HTERT RPE-1 (cell line): ENCODE data around the gene YBX2.
"Not testable (repeated sequence)": the region's sequence is repeated elsewhere in the genome, so short reads cannot be mapped to it uniquely, and the experiment has no call there.

ENCODE experiments used
- in situ Hi-C: fragments of 300-500 bp; cut with MboI; formaldehyde crosslinking; loops from 4 replicates; pipeline ENCODE4 v1.14.3; 2020; ENCODE audit warnings: low sequenced_read_pairs

The YBX2 gene

DNA sequence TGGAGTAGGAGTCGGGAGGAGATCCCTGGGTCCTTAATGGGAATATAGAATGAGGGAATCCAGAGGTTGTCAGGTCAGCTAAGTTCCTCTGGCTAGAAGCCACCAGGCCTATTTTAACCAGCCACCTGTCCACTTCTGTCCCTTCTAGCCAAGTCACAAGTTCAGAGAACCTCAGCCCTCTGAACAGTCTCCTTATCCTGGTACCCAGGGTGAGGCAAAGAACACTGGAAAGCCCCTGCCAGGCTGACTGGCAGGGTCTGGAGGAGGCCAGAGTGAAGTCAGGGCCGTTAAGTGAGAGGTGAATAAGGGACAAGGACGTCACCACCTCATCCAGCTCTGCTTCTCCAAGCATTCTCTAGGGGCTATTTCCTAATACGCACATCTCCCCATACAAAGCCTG, 45.6 kb downstream of the YBX2 start:
- in situ Hi-C loops, result no loop called here

DNA sequence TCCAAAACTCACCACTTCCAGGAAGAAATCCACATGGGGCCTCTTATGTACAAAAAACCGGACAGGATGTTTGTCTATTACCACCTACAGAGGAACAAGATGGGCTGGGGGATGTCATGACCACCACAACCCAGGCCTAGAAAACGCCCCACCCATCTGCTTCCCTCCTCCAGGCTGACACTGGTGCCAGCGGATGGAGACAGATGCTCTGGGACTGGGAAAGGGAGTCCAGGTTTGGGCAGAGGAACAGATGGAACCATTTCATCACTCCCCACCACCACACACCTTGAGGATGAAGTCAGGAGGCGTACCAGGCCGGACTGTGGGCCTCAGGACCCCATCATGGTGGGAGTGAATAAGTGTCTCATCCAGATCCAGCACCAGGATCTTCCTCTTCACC, 47.7 kb downstream of the YBX2 start:
- in situ Hi-C loops, result no loop called here

DNA sequence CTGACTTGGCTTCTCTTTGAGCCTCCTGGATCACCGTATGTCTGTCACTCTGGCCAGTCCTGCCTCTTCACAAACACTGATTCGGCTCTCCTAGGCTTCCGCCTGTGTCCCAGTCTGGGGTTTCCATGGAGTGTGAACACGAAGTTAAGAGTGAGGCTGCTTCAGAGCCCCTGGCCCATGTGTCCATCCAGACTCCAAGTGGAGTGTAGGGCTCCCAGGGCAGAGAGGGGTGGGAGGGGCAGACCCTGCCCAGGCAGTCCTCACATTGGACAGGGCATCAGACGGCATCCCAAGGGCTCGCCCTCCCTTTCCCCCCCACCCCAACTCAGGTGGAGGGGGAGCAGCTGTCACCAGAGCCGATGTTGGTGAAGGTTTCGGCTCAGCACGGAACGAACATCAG, 50.6 kb downstream of the YBX2 start:
- in situ Hi-C loops, result not testable (repeated sequence)

DNA sequence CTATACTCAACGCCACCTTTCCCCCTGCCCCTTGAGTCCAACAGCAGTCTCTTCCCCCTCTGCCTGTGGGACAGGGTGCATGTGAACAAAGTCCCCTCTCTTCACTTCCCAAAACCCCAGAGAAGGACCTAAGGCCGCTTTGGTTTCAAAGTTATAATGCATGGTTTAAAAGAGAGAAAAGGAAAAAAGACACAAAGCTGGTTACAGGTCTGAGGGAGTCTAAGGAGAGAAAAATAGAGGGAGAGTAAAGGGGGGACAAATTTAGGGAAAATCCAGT, 51.0 kb downstream of the YBX2 start:
- in situ Hi-C loops, result no loop called here

DNA sequence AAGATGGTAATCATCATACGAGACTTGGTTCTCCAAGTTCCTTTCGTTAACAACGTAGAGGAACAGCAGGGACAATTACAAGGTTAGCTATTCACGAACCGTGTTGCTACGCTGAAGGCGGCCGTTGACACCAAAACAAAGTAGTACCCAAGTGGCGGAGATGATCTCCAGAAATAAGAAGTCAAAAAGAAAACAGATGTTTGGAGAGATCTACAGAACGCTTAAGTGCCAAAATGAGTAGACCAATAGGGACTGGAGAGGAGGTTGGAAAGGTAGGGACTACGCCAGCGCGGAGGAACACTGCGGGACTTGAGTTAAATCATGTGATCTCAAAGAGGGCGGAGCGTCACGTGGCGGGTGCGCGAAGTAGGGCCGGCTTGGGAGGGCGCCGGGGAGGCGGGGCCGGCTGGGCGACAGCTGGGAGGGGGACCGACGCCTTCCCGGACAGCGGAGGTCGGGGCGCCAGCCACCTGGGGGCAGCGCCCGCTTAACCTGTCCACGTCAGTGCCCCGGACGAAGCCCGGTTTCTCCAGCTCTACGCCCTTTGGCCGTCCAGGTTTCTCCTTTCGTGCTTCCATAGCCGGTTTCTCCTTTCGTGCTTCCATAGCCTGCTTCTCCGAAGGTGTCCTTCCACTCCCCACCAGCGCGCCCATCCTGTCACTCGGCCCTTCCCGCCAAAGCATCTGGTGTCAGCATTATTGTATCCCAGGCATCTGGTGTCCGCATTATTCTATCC, 51.6 kb downstream of the YBX2 start:
- in situ Hi-C loops, result no loop called here

DNA sequence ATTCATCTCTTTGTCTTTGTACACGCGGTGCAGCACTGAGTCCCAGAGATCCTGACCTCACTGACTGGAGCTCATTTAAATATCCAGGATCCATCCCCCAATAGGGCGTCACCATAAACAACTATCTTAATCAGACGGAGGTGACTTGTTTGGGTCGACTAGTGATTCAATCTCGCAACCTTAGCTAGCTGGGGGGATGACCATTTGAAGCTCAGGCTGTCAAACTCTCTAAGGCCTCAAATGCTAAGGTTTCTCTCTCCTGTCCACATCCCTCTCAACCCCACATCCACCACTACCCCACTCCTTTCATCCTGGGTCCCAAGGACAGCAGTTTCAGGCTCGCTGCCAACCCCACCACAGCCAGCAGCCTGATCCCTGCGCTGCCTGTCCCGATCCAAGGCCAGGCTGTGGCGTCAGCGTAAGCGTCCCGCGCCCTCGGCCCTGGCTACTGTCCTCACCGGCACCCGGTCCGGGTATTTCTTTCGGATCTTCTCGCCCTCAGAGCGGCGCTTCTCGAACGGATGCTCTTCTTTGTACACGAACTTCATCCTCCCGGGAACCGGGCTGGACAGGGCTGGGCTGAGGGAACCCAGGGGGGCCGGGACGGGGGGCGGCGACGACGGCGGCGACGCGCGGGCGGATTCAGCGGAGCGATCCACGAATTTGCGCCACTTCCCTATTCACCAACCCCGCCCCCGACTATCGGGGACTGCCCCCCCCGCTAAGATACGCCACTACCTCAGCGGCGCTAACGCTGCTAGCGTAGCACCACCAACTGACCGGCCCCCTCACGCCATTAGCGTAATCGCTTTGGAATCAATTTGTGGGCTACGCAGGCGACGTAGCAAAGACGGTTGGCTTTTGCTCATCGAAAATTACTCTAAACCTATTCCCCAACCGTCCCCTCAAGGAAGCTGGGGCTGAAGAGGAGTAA, 52.4 kb downstream of the YBX2 start, which contains the start of gene GABARAP:
Gene GABARAP (minus strand): TSS at position 667 of the 934 bp plus-strand sequence. CDS start 119 bp downstream, at position 548.
- in situ Hi-C loops, result no loop called here

GRCh38 chr17:7241090-7241733, 53.2 kb downstream of the YBX2 start:
- in situ Hi-C loops, result no loop called here

GRCh38 chr17:7240375-7240774, 54.1 kb downstream of the YBX2 start:
- in situ Hi-C loops, result no loop called here

- in situ Hi-C loops, result no loop called here
Observed at GRCh38 chr17:7239091-7240027, 55.1 kb downstream of the YBX2 start, which contains the start of gene PHF23. PHF23 (minus strand) TSS chr17:7239457; CDS start chr17:7239279, 178 bp downstream.

- in situ Hi-C loops, result no loop called here
Observed at GRCh38 chr17:7238420-7239090, 55.9 kb downstream of the YBX2 start.
